Calu3 (cell line): ENCODE results near the gene GALNT5. TPM values are rescaled to one million over a fixed set of nuclear protein-coding genes. Genes with fewer than 3 reads are reported as not detected.

Experiments
- BruUV-seq: library from RNA; stranded (reverse); fragments of 400-500 nt; replicated peaks from 2 replicates; lab custom pipeline; 2021; lab: Mats Ljungman, UMichigan
- CTCF ChIA-PET: fragments of 300-600 bp; sonication (Branson Sonifier 250); formaldehyde crosslinking; loops from one replicate; lab custom pipeline; 2022; ENCODE audit warnings: antibody characterized with exemption; lab: Charles Lee
- DNase-seq: peaks from one replicate; pipeline ENCODE4 v3.0.0; 2022
- H3K27ac Mint-ChIP-seq: one replicate; pipeline ENCODE4 v1.8.0; 2022; ENCODE audit warnings: mixed read lengths; ENCODE audit not compliant: unreplicated experiment
- H3K27me3 Mint-ChIP-seq: one replicate; pipeline ENCODE4 v1.8.0; 2022; ENCODE audit warnings: mixed read lengths; ENCODE audit not compliant: unreplicated experiment
- H3K36me3 Mint-ChIP-seq: one replicate; pipeline ENCODE4 v1.8.0; 2022; ENCODE audit warnings: mild to moderate bottlenecking, moderate library complexity, mixed read lengths; ENCODE audit not compliant: insufficient read depth, unreplicated experiment
- H3K4me1 Mint-ChIP-seq: one replicate; pipeline ENCODE4 v1.8.0; 2022; ENCODE audit warnings: mild to moderate bottlenecking, low read depth, mixed read lengths; ENCODE audit not compliant: unreplicated experiment
- H3K4me3 Mint-ChIP-seq: one replicate; pipeline ENCODE4 v1.8.0; 2022; ENCODE audit warnings: mild to moderate bottlenecking, low read depth, moderate library complexity, mixed read lengths; ENCODE audit not compliant: unreplicated experiment
- H3K9me3 Mint-ChIP-seq: one replicate; pipeline ENCODE4 v1.8.0; 2022; ENCODE audit warnings: low read depth, mixed read lengths; ENCODE audit not compliant: unreplicated experiment
- intact Hi-C: fragments of 100-400 bp; cut with micrococcal nuclease; formaldehyde crosslinking; loops from one replicate; pipeline ENCODE4 v1.10.0; 2022; ENCODE audit not compliant: unreplicated experiment
- total RNA-seq: library from RNA; stranded (reverse); gene quantifications from 2 replicates; pipeline ENCODE4 v1.2.3, GENCODE V29; 2022
- TF ChIP-seq, protein P1 (sequence below): fragments of 200-600 bp; IDR thresholded peaks from one replicate; pipeline ENCODE4 v1.8.0; 2022; ENCODE audit warnings: antibody characterized with exemption; ENCODE audit not compliant: unreplicated experiment

GALNT5 gene
- total RNA-seq, 1 experiment from 2014 or later = 51.7 TPM

DNA sequence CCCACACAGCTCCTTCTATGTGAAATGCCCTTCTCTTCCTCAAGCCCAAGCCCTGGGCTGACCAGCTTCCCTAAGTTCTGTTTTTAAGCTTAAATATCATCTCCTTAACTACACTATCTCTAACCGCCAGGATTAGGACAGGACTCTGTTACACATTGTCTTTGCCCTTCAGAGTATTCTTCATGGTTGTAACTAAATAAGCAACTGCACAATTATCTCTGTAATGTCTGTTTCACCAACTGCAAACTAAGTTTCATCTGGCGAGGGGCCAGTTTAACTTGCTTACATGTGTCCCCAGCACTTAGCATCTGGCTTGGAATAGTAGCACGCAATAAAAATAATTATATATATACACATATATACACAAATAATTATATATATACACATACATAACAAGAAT lies 69.2 kb downstream of the GALNT5 start:
- DNase-seq = no peak
- no peak overlapping the region for H3K4me3 Mint-ChIP-seq
- intact Hi-C loops = loop anchor here (5.0 kb wide), 2 partner anchors 161 to 271 kb away; no protein-coding TSS in a partner anchor
- CTCF ChIA-PET = interaction anchor here (1.3 to 2.0 kb wide), 2 partner anchors 8 to 10 kb away, joined by 6 read pairs; no protein-coding TSS in a partner anchor
- H3K27me3 Mint-ChIP-seq = no peaks in the 10 kb centered on the region
- BruUV-seq = no TSS peak
- no peak overlapping the region for H3K27ac Mint-ChIP-seq
- no peaks in the 10 kb centered on the region for H3K9me3 Mint-ChIP-seq
- no peaks in the 10 kb centered on the region for H3K36me3 Mint-ChIP-seq
- TF ChIP-seq, protein P1, sequence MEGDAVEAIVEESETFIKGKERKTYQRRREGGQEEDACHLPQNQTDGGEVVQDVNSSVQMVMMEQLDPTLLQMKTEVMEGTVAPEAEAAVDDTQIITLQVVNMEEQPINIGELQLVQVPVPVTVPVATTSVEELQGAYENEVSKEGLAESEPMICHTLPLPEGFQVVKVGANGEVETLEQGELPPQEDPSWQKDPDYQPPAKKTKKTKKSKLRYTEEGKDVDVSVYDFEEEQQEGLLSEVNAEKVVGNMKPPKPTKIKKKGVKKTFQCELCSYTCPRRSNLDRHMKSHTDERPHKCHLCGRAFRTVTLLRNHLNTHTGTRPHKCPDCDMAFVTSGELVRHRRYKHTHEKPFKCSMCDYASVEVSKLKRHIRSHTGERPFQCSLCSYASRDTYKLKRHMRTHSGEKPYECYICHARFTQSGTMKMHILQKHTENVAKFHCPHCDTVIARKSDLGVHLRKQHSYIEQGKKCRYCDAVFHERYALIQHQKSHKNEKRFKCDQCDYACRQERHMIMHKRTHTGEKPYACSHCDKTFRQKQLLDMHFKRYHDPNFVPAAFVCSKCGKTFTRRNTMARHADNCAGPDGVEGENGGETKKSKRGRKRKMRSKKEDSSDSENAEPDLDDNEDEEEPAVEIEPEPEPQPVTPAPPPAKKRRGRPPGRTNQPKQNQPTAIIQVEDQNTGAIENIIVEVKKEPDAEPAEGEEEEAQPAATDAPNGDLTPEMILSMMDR = no peak
- H3K4me1 Mint-ChIP-seq = peaks cover 22% of the 10 kb centered on the region

GRCh38 chr2:157327200-157327599 lies 69.7 kb downstream of the GALNT5 start:
- H3K4me3 Mint-ChIP-seq = no peak overlapping the region
- no peak for DNase-seq
- TF ChIP-seq, protein P1 = no peak
- BruUV-seq = no TSS peak
- H3K9me3 Mint-ChIP-seq = no peaks in the 10 kb centered on the region
- intact Hi-C loops = loop anchor here (5.0 kb wide), 2 partner anchors 160 to 270 kb away; no protein-coding TSS in a partner anchor
- no peaks in the 10 kb centered on the region for H3K27me3 Mint-ChIP-seq
- H3K27ac Mint-ChIP-seq = no peak overlapping the region
- no peaks in the 10 kb centered on the region for H3K36me3 Mint-ChIP-seq
- CTCF ChIA-PET = interaction anchor here (1.4 to 2.0 kb wide), 2 partner anchors 8 to 9 kb away, joined by 6 to 10 read pairs; no protein-coding TSS in a partner anchor
- H3K4me1 Mint-ChIP-seq = peaks cover 19% of the 10 kb centered on the region

- no peaks in the 10 kb centered on the region for H3K27me3 Mint-ChIP-seq
- H3K4me3 Mint-ChIP-seq = no peak overlapping the region
- peaks cover 19% of the 10 kb centered on the region for H3K4me1 Mint-ChIP-seq
- TF ChIP-seq, protein P1 = peak; percentile 93
- CTCF ChIA-PET = interaction anchor here (0.8 to 2.0 kb wide), 3 partner anchors 8 to 161 kb away, joined by 3 to 10 read pairs (median 6); no protein-coding TSS in a partner anchor
- DNase-seq = peak; percentile 84
- intact Hi-C loops = loop anchor here (5.0 kb wide), 2 partner anchors 159 to 269 kb away; no protein-coding TSS in a partner anchor
- no peaks in the 10 kb centered on the region for H3K9me3 Mint-ChIP-seq
- no TSS peak for BruUV-seq
- H3K27ac Mint-ChIP-seq = no peak overlapping the region
- no peaks in the 10 kb centered on the region for H3K36me3 Mint-ChIP-seq
Observed at GRCh38 chr2:157327621-157328500, 70.4 kb downstream of the GALNT5 start.

DNA sequence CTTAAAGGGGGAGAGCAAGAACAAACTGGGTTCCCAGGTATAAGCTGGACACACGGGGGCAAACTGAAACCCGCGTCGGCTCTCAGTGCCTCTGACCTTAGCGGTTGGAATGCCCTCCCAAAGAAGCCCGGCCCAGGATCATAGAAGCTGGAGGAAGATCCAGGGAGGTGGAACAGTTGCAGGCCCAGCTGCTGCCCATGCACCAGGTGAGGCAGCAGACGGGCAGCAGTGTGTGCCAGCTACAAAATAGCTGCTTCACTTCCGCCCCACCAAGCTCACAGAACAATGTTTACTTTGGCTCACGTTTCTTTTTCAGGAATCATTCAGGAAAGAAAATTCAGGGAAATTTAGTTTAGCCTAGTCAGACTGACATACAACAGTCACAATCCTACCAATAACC lies 72.0 kb downstream of the GALNT5 start:
- H3K9me3 Mint-ChIP-seq = no peaks in the 10 kb centered on the region
- intact Hi-C loops = loop anchor here (5.0 kb wide), 2 partner anchors 158 to 268 kb away; no protein-coding TSS in a partner anchor
- peaks cover 19% of the 10 kb centered on the region for H3K4me1 Mint-ChIP-seq
- no peak overlapping the region for H3K4me3 Mint-ChIP-seq
- CTCF ChIA-PET = interaction anchor here (0.8 kb wide), 1 partner anchor 268 kb away, joined by 3 read pairs; no protein-coding TSS in a partner anchor
- no peaks in the 10 kb centered on the region for H3K27me3 Mint-ChIP-seq
- no TSS peak for BruUV-seq
- DNase-seq = peak; percentile 7
- no peaks in the 10 kb centered on the region for H3K36me3 Mint-ChIP-seq
- H3K27ac Mint-ChIP-seq = no peak overlapping the region
- TF ChIP-seq, protein P1 = no peak
